Stomach (tissue), 9 donors: ENCODE data around the gene MED12L. TPM values are rescaled to one million over a fixed set of nuclear protein-coding genes. Genes with fewer than 3 reads are reported as not detected.
"Not testable (repeated sequence)": the region's sequence is repeated elsewhere in the genome, so short reads cannot be mapped to it uniquely, and the experiment has no call there.

Experiments used
- DNase-seq, 2 donors: peaks; one replicate each; pipeline versions ENCODE4 v3.0.0 to v3.0.0-alpha.2; 2013 to 2019
- H3K27ac ChIP-seq, 5 donors: fragments of 200-600 bp in 4 of 5; sonication (generic) in 4 of 5; one replicate each; pipeline ENCODE4 v1.5.1; 2013 to 2019; ENCODE audit warnings: mild to moderate bottlenecking in 1 of 5, moderate library complexity in 1 of 5
- H3K27me3 ChIP-seq, 3 donors: fragments of 200-600 bp; sonication (generic); one replicate each; pipeline ENCODE4 v1.5.1; 2017 to 2019; ENCODE audit warnings: mixed run types in 1 of 3
- H3K36me3 ChIP-seq, 4 donors: fragments of 200-600 bp; sonication (generic); 1 replicate in 3 of 4; 2 replicates in 1 of 4; pipeline ENCODE4 v1.5.1; 2016 to 2019
- H3K4me1 ChIP-seq, 4 donors: fragments of 200-600 bp; sonication (generic); one replicate each; pipeline ENCODE4 v1.5.1; 2016 to 2019
- H3K4me3 ChIP-seq, 4 donors: fragments of 200-600 bp; sonication (generic) in 3 of 4; one replicate each; pipeline ENCODE4 v1.5.1; 2016 to 2019; ENCODE audit warnings: mild to moderate bottlenecking in 1 of 4
- H3K9me3 ChIP-seq, 4 donors: fragments of 200-600 bp; sonication (generic); one replicate each; pipeline ENCODE4 v1.5.1; 2016 to 2019
- CTCF ChIP-seq, 7 experiments: fragments of 450-650 bp in 4 of 7; fragments of 200-600 bp in 3 of 7; sonication (generic) in 3 of 7; IDR thresholded peaks; one replicate each; pipeline ENCODE4 v1.5.1; 2016 to 2019; ENCODE audit warnings: antibody characterized with exemption in 7 of 7, control low read depth in 2 of 7, mild to moderate bottlenecking in 1 of 7
- EP300 ChIP-seq: sonication (generic); formaldehyde crosslinking; IDR thresholded peaks from one replicate; pipeline ENCODE4 v1.6.1; 2017; ENCODE audit warnings: antibody characterized with exemption
- POLR2A ChIP-seq, 4 donors: fragments of 450-650 bp; IDR thresholded peaks; one replicate each; pipeline ENCODE4 v1.6.1; 2016; ENCODE audit warnings: antibody characterized with exemption in 4 of 4, control low read depth in 2 of 4, mild to moderate bottlenecking in 1 of 4, moderate library complexity in 1 of 4
- POLR2AphosphoS5 ChIP-seq, 3 donors: sonication (generic); formaldehyde crosslinking; IDR thresholded peaks; one replicate each; pipeline ENCODE4 v1.6.1; 2016; ENCODE audit warnings: antibody characterized with exemption in 3 of 3
- WGBS, 5 donors: extraction: QIAGEN DNeasy Blood & Tissue Kit in 3 of 5; methylation state at CpG; one replicate each; pipeline versions ENCODE4 v1.1.5 to v1.1.7; 2013 to 2018; 5-methylcytosine and 5-hydroxymethylcytosine counted together
- intact Hi-C: fragments of 100-400 bp; cut with DNase I; formaldehyde crosslinking; loops from one replicate; pipeline ENCODE4 v1.15.1; 2023; ENCODE audit warnings: low total_unique reads
- polyA plus RNA-seq, 3 donors: library from polyadenylated mRNA; stranded (reverse); fragments of 200-250 nt; gene quantifications; one replicate each; pipeline ENCODE4 v1.2.3, GENCODE V29; 2013
- total RNA-seq, 5 donors: library from RNA; depleted of rRNA; stranded (reverse); fragments of >200 nt; gene quantifications; one replicate each; pipeline versions ENCODE4 v1.1.0 to v1.2.3, GENCODE V29; 2014 to 2016
- donor health status: healthy with polysubstance abuse.
- donor health status: Bipolar disorder and iron deficiency.
- donor health status: healthy.

Gene MED12L
- total and polyA plus RNA-seq, 8 donors: 0.06 to 2.9 (median 0.36) TPM; not detected in 2

- 67 to 80% (median 70%) methylated on average over 7 of the region's 7 CpGs for WGBS, 5 donors
- no peaks in the 10 kb centered on the region for H3K27me3 ChIP-seq
- H3K27ac ChIP-seq: no peak overlapping the region
- intact Hi-C loops: no loop called here
- H3K4me3 ChIP-seq: no peak overlapping the region
- H3K4me1 ChIP-seq: no peaks in the 10 kb centered on the region
- no peak for DNase-seq
- no peak for TF ChIP-seq CTCF (IDR thresholded peaks at IDR 0.05)
- H3K9me3 ChIP-seq: no peaks in the 10 kb centered on the region
- no peaks in the 10 kb centered on the region for H3K36me3 ChIP-seq
Measured at GRCh38 chr3:151058740-151059139, 26.7 kb upstream of the MED12L start.

GRCh38 chr3:151062611-151063010 lies 22.9 kb upstream of the MED12L start:
- 12 to 43% (median 19%) methylated on average over 1 of the region's 1 CpG for whole genome bisulfite sequencing, 5 donors
- Histone ChIP-seq H3K4me1 (no peaks in the 10 kb centered on the region), H3K27ac (no peak overlapping the region), H3K36me3 (no peaks in the 10 kb centered on the region), H3K4me3 (no peak overlapping the region), H3K27me3 (no peaks in the 10 kb centered on the region), H3K9me3 (no peaks in the 10 kb centered on the region)
- TF ChIP-seq EP300: no peak
- TF ChIP-seq CTCF (IDR thresholded peaks at IDR 0.05): no peak
- TF ChIP-seq POLR2A (IDR thresholded peaks at IDR 0.05): no peak
- TF ChIP-seq POLR2AphosphoS5 (IDR thresholded peaks at IDR 0.05): no peak
- intact Hi-C loops: no loop called here
- peak in 1 of 2 donors; percentile 44 for DNase-seq

- WGBS, 5 donors: 59 to 73% (median 68%) methylated on average over 2 of the region's 2 CpGs
- TF ChIP-seq POLR2A (IDR thresholded peaks at IDR 0.05): no peak
- no peak for TF ChIP-seq POLR2AphosphoS5 (IDR thresholded peaks at IDR 0.05)
- TF ChIP-seq EP300: no peak
- TF ChIP-seq CTCF (IDR thresholded peaks at IDR 0.05): no peak
- H3K36me3 ChIP-seq: no peaks in the 10 kb centered on the region
- H3K4me1 ChIP-seq: no peaks in the 10 kb centered on the region
- intact Hi-C loops: no loop called here
- no peak for DNase-seq
- no peak overlapping the region for H3K27ac ChIP-seq
- no peaks in the 10 kb centered on the region for H3K27me3 ChIP-seq
- H3K9me3 ChIP-seq: no peaks in the 10 kb centered on the region
- no peak overlapping the region for H3K4me3 ChIP-seq
Measured at GRCh38 chr3:151067158-151067557, 18.3 kb upstream of the MED12L start.

- H3K36me3 ChIP-seq, intact Hi-C loops: not testable (repeated sequence)
- WGBS, 5 donors: 84 to 87% (median 86%) methylated on average over 7 of the region's 7 CpGs
Measured at GRCh38 chr3:151072842-151073241, 12.6 kb upstream of the MED12L start.

GRCh38 chr3:151074256-151074655 lies 11.2 kb upstream of the MED12L start:
- H3K36me3 ChIP-seq: no peaks in the 10 kb centered on the region

More at GRCh38 chr3:151072842-151073241, 12.6 kb upstream of the MED12L start:
- not testable (repeated sequence) for H3K4me3 ChIP-seq, DNase-seq, H3K27ac ChIP-seq, H3K4me1 ChIP-seq, H3K9me3 ChIP-seq, H3K27me3 ChIP-seq

More at GRCh38 chr3:151074256-151074655, 11.2 kb upstream of the MED12L start:
- Histone ChIP-seq H3K4me3 (no peak overlapping the region), H3K27ac (no peak overlapping the region), H3K9me3 (no peaks in the 10 kb centered on the region), H3K27me3 (no peaks in the 10 kb centered on the region), H3K4me1 (no peaks in the 10 kb centered on the region)
- TF ChIP-seq POLR2AphosphoS5 (IDR thresholded peaks at IDR 0.05) (no peak), CTCF (IDR thresholded peaks at IDR 0.05) (no peak), POLR2A (IDR thresholded peaks at IDR 0.05) (no peak), EP300 (no peak)
- intact Hi-C loops: no loop called here
- no peak for DNase-seq
- WGBS, 5 donors: 47 to 70% (median 63%) methylated on average over 1 of the region's 1 CpG
